Tibial nerve (tissue), 4 donors: Measurements from ENCODE around the gene LTK. TPM values are rescaled to one million over a fixed set of nuclear protein-coding genes. Genes with fewer than 3 reads are reported as not detected.

Experiments
- DNase-seq, 2 donors: peaks; one replicate each; pipeline ENCODE4 v3.0.0-alpha.2; 2019; ENCODE audit warnings: low spot score in 2 of 2
- H3K27ac ChIP-seq, 4 donors: fragments of 200-600 bp; sonication (generic) in 3 of 4; one replicate each; pipeline ENCODE4 v1.5.1; 2017 to 2019; ENCODE audit warnings: mild to moderate bottlenecking in 1 of 4
- H3K27me3 ChIP-seq, 2 donors: fragments of 200-600 bp; sonication (generic) in 1 of 2; one replicate each; pipeline versions ENCODE4 v1.5.1 to v1.6.0; 2017 to 2019
- H3K36me3 ChIP-seq, 3 donors: fragments of 200-600 bp; sonication (generic); one replicate each; pipeline ENCODE4 v1.5.1; 2018 to 2019
- H3K4me1 ChIP-seq, 4 donors: fragments of 200-600 bp; sonication (generic) in 3 of 4; one replicate each; pipeline ENCODE4 v1.5.1; 2017 to 2019
- H3K4me3 ChIP-seq, 4 donors: fragments of 200-600 bp; sonication (generic) in 3 of 4; one replicate each; pipeline ENCODE4 v1.5.1; 2017 to 2019; ENCODE audit warnings: mild to moderate bottlenecking in 1 of 4, moderate library complexity in 1 of 4
- H3K9me3 ChIP-seq, 4 donors: fragments of 200-600 bp; sonication (generic) in 3 of 4; one replicate each; pipeline ENCODE4 v1.5.1; 2017 to 2019
- EP300 ChIP-seq, 2 donors: sonication (generic); formaldehyde crosslinking; IDR thresholded peaks; one replicate each; pipeline ENCODE4 v1.6.1; 2017; ENCODE audit warnings: antibody characterized with exemption in 2 of 2, mild to moderate bottlenecking in 1 of 2
- POLR2A ChIP-seq, 2 donors: fragments of 450-650 bp; IDR thresholded peaks; one replicate each; pipeline ENCODE4 v1.6.1; 2017; ENCODE audit warnings: antibody characterized with exemption in 2 of 2, mild to moderate bottlenecking in 2 of 2, moderate library complexity in 2 of 2
- WGBS, 2 donors: methylation state at CpG; one replicate each; pipeline ENCODE4 v1.1.5; 2018; 5-methylcytosine and 5-hydroxymethylcytosine counted together
- total RNA-seq, 4 donors: library from RNA; depleted of rRNA; stranded (reverse); fragments of >200 nt; gene quantifications; one replicate each; pipeline ENCODE4 v1.1.0, GENCODE V29; 2016
- TF ChIP-seq, protein P1 (sequence below), 5 experiments: fragments of 200-600 bp in 3 of 5; fragments of 450-650 bp in 2 of 5; sonication (generic) in 3 of 5; IDR thresholded peaks; one replicate each; pipeline ENCODE4 v1.5.1; 2016 to 2019; ENCODE audit warnings: antibody characterized with exemption in 5 of 5, mild to moderate bottlenecking in 3 of 5, moderate library complexity in 2 of 5

Gene LTK
- total RNA-seq, 4 donors from 2014 or later = 0.39 to 0.90 TPM; not detected in 2

- no peak for DNase-seq
- Histone ChIP-seq H3K36me3 (peaks cover 0 to 38% (median 6%) of the 10 kb centered on the region in 3 donors), H3K4me3 (no peak overlapping the region), H3K27me3 (peaks cover 0 to 20% of the 10 kb centered on the region in 2 donors), H3K27ac (no peak overlapping the region), H3K4me1 (no peaks in the 10 kb centered on the region), H3K9me3 (no peaks in the 10 kb centered on the region)
- WGBS, 2 donors = 63 to 65% methylated on average over 11 of the region's 11 CpGs
- TF ChIP-seq POLR2A (IDR thresholded peaks at IDR 0.05) = no peak
- no peak for TF ChIP-seq EP300 (IDR thresholded peaks at IDR 0.05)
- TF ChIP-seq, protein P1, sequence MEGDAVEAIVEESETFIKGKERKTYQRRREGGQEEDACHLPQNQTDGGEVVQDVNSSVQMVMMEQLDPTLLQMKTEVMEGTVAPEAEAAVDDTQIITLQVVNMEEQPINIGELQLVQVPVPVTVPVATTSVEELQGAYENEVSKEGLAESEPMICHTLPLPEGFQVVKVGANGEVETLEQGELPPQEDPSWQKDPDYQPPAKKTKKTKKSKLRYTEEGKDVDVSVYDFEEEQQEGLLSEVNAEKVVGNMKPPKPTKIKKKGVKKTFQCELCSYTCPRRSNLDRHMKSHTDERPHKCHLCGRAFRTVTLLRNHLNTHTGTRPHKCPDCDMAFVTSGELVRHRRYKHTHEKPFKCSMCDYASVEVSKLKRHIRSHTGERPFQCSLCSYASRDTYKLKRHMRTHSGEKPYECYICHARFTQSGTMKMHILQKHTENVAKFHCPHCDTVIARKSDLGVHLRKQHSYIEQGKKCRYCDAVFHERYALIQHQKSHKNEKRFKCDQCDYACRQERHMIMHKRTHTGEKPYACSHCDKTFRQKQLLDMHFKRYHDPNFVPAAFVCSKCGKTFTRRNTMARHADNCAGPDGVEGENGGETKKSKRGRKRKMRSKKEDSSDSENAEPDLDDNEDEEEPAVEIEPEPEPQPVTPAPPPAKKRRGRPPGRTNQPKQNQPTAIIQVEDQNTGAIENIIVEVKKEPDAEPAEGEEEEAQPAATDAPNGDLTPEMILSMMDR (IDR thresholded peaks at IDR 0.05) = no peak
Measured at GRCh38 chr15:41484937-41485625, 28.5 kb downstream of the LTK start.

DNA sequence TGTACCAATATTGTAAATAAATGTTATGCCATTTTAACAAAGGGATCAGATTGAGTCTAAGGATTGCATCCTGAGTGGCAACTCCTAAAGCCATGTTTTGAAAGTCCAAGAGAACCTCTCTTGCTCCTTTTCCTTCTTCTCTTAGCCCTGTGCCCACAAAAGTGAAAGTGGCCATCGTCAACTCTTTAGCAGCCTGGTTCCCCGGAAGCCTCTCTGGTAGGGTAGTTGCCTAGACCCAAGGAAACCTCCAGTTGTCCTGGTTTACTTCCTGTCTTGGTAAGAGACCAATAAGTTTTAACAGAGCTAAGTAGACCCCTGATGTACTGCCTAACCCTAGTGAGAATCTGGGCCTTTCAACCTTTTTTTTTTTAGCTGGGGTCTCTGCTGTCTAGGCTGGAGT, 30.1 kb downstream of the LTK start:
- H3K4me3 ChIP-seq = no peak overlapping the region
- peaks cover 0 to 4% of the 10 kb centered on the region in 2 donors for H3K27me3 ChIP-seq
- DNase-seq = no peak
- TF ChIP-seq, protein P1 (IDR thresholded peaks at IDR 0.05) = no peak
- TF ChIP-seq EP300 (IDR thresholded peaks at IDR 0.05) = no peak
- no peak for TF ChIP-seq POLR2A (IDR thresholded peaks at IDR 0.05)
- H3K27ac ChIP-seq = no peak overlapping the region
- H3K9me3 ChIP-seq = no peaks in the 10 kb centered on the region
- peaks cover 0 to 54% (median 6%) of the 10 kb centered on the region in 3 donors for H3K36me3 ChIP-seq
- H3K4me1 ChIP-seq = no peaks in the 10 kb centered on the region
- WGBS, 2 donors = 90 to 98% methylated on average over 2 of the region's 2 CpGs

GRCh38 chr15:41483115-41483514, 30.5 kb downstream of the LTK start:
- H3K4me3 ChIP-seq = no peak overlapping the region
- peaks cover 0 to 2% of the 10 kb centered on the region in 2 donors for H3K27me3 ChIP-seq
- no peak for DNase-seq
- H3K4me1 ChIP-seq = no peaks in the 10 kb centered on the region
- TF ChIP-seq, protein P1 (IDR thresholded peaks at IDR 0.05) = no peak
- TF ChIP-seq POLR2A (IDR thresholded peaks at IDR 0.05) (no peak), EP300 (IDR thresholded peaks at IDR 0.05) (no peak)
- no peak overlapping the region for H3K27ac ChIP-seq
- no peaks in the 10 kb centered on the region for H3K9me3 ChIP-seq
- H3K36me3 ChIP-seq = peaks cover 0 to 58% (median 6%) of the 10 kb centered on the region in 3 donors

GRCh38 chr15:41482110-41482877, 31.3 kb downstream of the LTK start:
- 89 to 94% methylated on average over 9 of the region's 9 CpGs for WGBS, 2 donors
- peaks cover 0 to 66% (median 9%) of the 10 kb centered on the region in 3 donors for H3K36me3 ChIP-seq
- DNase-seq = no peak

More at GRCh38 chr15:41482110-41482877, 31.3 kb downstream of the LTK start:
- H3K4me1 ChIP-seq = no peaks in the 10 kb centered on the region
- no peak overlapping the region for H3K27ac ChIP-seq
- no peaks in the 10 kb centered on the region for H3K9me3 ChIP-seq
- H3K27me3 ChIP-seq = no peaks in the 10 kb centered on the region
- no peak overlapping the region for H3K4me3 ChIP-seq
- TF ChIP-seq POLR2A (IDR thresholded peaks at IDR 0.05) (no peak), EP300 (IDR thresholded peaks at IDR 0.05) (no peak)
- TF ChIP-seq, protein P1 (IDR thresholded peaks at IDR 0.05) = no peak
